GM23338 (cell line): ENCODE data around the gene SAMD4A. TPM values are rescaled to one million over a fixed set of nuclear protein-coding genes. Genes with fewer than 3 reads are reported as not detected.
A peak's percentile ranks its signal among the peaks of the same experiment; 100 is the strongest.

ENCODE experiments used
- ATAC-seq: fragments of 200-7000 bp; cut with Tn5 transposase; 3 replicates; pipeline ENCODE4 v1.9.1; 2020
- DNase-seq: peaks from one replicate; pipeline ENCODE4 v3.0.0-alpha.2; 2015; ENCODE audit warnings: low spot score
- H2AFZ ChIP-seq: fragments of 200-600 bp; sonication (generic); 2 replicates; pipeline ENCODE4 v1.8.0; 2016; ENCODE audit warnings: antibody characterized with exemption, mild to moderate bottlenecking, moderate library complexity
- H3F3A ChIP-seq: fragments of 200-600 bp; sonication (generic); replicated peaks from 2 replicates; pipeline ENCODE4 v1.8.0; 2017; ENCODE audit warnings: antibody characterized with exemption, mixed run types, low read depth
- H3K27ac ChIP-seq: fragments of 200-600 bp; sonication (generic); 2 replicates; pipeline ENCODE4 v1.6.1; 2016; ENCODE audit warnings: low read depth
- H3K27me3 ChIP-seq: fragments of 200-600 bp; sonication (generic); 2 replicates; pipeline ENCODE4 v1.8.0; 2016; ENCODE audit warnings: mild to moderate bottlenecking, mixed run types, moderate library complexity; ENCODE audit not compliant: insufficient read depth
- H3K36me3 ChIP-seq: fragments of 200-600 bp; sonication (generic); 2 replicates; pipeline ENCODE4 v1.8.0; 2016; ENCODE audit warnings: mild to moderate bottlenecking; ENCODE audit not compliant: insufficient read depth
- H3K4me1 ChIP-seq: fragments of 200-600 bp; sonication (generic); 2 replicates; pipeline ENCODE4 v1.8.0; 2016; ENCODE audit warnings: mild to moderate bottlenecking, moderate library complexity; ENCODE audit not compliant: insufficient read depth
- H3K4me2 ChIP-seq: fragments of 200-600 bp; sonication (generic); 2 replicates; pipeline ENCODE4 v1.7.1; 2017; ENCODE audit warnings: mixed run types
- H3K4me3 ChIP-seq: fragments of 200-600 bp; sonication (generic); 2 replicates; pipeline ENCODE4 v1.6.1; 2016; ENCODE audit warnings: mixed run types
- H3K79me2 ChIP-seq: fragments of 200-600 bp; sonication (generic); replicated peaks from 2 replicates; pipeline ENCODE4 v1.8.0; 2017; ENCODE audit warnings: mild to moderate bottlenecking; ENCODE audit not compliant: insufficient read depth
- H3K9me2 ChIP-seq: fragments of 200-600 bp; sonication (generic); 2 replicates; pipeline ENCODE4 v1.8.0; 2017; ENCODE audit not compliant: insufficient read depth
- H4K20me1 ChIP-seq: fragments of 200-600 bp; sonication (generic); replicated peaks from 2 replicates; pipeline ENCODE4 v1.8.0; 2017; ENCODE audit warnings: mild to moderate bottlenecking; ENCODE audit not compliant: insufficient read depth
- H3K27ac Mint-ChIP-seq: 2 replicates; pipeline ENCODE4 v1.8.0; 2020; ENCODE audit warnings: inconsistent platforms, mild to moderate bottlenecking, moderate library complexity, mixed read lengths
- H3K27me3 Mint-ChIP-seq: 3 replicates; pipeline ENCODE4 v1.8.0; 2022; ENCODE audit warnings: low read depth, mild to moderate bottlenecking, moderate library complexity, mixed read lengths, inconsistent platforms; ENCODE audit not compliant: insufficient read depth, poor library complexity
- H3K36me3 Mint-ChIP-seq: 3 replicates; pipeline ENCODE4 v1.8.0; 2021; ENCODE audit warnings: low read depth, mild to moderate bottlenecking, inconsistent platforms, moderate library complexity, mixed read lengths
- H3K4me1 Mint-ChIP-seq: 3 replicates; pipeline ENCODE4 v1.8.0; 2020; ENCODE audit warnings: mild to moderate bottlenecking, inconsistent platforms, mixed read lengths
- H3K4me3 Mint-ChIP-seq: 3 replicates; pipeline ENCODE4 v1.8.0; 2021; ENCODE audit warnings: moderate library complexity, mild to moderate bottlenecking, inconsistent platforms, mixed read lengths
- H3K9me3 Mint-ChIP-seq: 3 replicates; pipeline ENCODE4 v1.8.0; 2020; ENCODE audit warnings: moderate library complexity, mild to moderate bottlenecking, inconsistent platforms, mixed read lengths
- CTCF ChIP-seq, 2 experiments: fragments of 200-600 bp in 1 of 2; sonication (generic) in 1 of 2; conservative IDR thresholded peaks; 2 replicates each; pipeline versions ENCODE4 v1.5.1 to v1.6.1; 2016 to 2017; ENCODE audit warnings: antibody characterized with exemption in 2 of 2, low read depth in 2 of 2, mild to moderate bottlenecking in 2 of 2, moderate library complexity in 1 of 2
- EZH2 ChIP-seq: fragments of 200-600 bp; sonication (generic); IDR thresholded peaks from one replicate; pipeline ENCODE4 v1.8.0; 2017; ENCODE audit warnings: antibody characterized with exemption, mild to moderate bottlenecking, low read depth; ENCODE audit not compliant: unreplicated experiment
- ZNF114 ChIP-seq: fragments of 250-450 bp; sonication (Bioruptor Pico); IDR thresholded peaks from 2 replicates; pipeline ENCODE4 v1.5.0; 2020; ENCODE audit warnings: mild to moderate bottlenecking, moderate library complexity
- ZNF331 ChIP-seq: fragments of 250-450 bp; sonication (Bioruptor Pico); IDR thresholded peaks from 2 replicates; pipeline ENCODE4 v1.5.0; 2020; ENCODE audit warnings: low read depth, mild to moderate bottlenecking, moderate library complexity
- ZNF462 ChIP-seq: fragments of 250-450 bp; sonication (Bioruptor Pico); IDR thresholded peaks from 2 replicates; pipeline ENCODE4 v1.5.0; 2020; ENCODE audit warnings: mild to moderate bottlenecking, moderate library complexity
- polyA plus RNA-seq: library from polyadenylated mRNA; unstranded; fragments of >200 nt; fragmentation: Nextera tagmentation; extraction: Ambion mirVana; gene quantifications from 2 replicates; pipeline ENCODE4 v1.2.1, GENCODE V29; 2016
- total RNA-seq: library from RNA; depleted of rRNA; stranded (reverse); fragments of >200 nt; shearing (Covaris generic); gene quantifications from 2 replicates; pipeline ENCODE4 v1.2.3, GENCODE V29; 2014; rRNA removed

The SAMD4A gene
- total and polyA plus RNA-seq, 2 experiments from 2014 or later: 1.6 to 6.9 TPM

GRCh38 chr14:54840336-54840735 lies 273.4 kb downstream of the SAMD4A start (continued):
- TF ChIP-seq ZNF462 (no peak), EZH2 (no peak), ZNF114 (CRISPR knock-in tag) (no peak)

GRCh38 chr14:54840798-54841197 lies 273.9 kb downstream of the SAMD4A start:
- Mint-ChIP-seq H3K9me3 (no peaks in the 10 kb centered on the region; the same call in 2 of the 3 replicates), H3K4me1 (peaks cover 5% of the 10 kb centered on the region; the same call in 2 of the 3 replicates), H3K36me3 (peaks cover 6% of the 10 kb centered on the region; the same call in 1 of the 3 replicates), H3K27ac (no peak overlapping the region), H3K4me3 (no peak overlapping the region), H3K27me3 (peaks cover 8% of the 10 kb centered on the region)
- Histone ChIP-seq H3K36me3 (no peaks in the 10 kb centered on the region), H3K27ac (no peak overlapping the region), H3F3A (no peaks in the 10 kb centered on the region), H3K4me3 (no peak overlapping the region), H3K27me3 (no peaks in the 10 kb centered on the region), H3K9me2 (peaks cover 10% of the 10 kb centered on the region), H3K79me2 (no peaks in the 10 kb centered on the region), H3K4me2 (no peak overlapping the region), H3K4me1 (no peaks in the 10 kb centered on the region), H4K20me1 (no peaks in the 10 kb centered on the region), H2AFZ (no peak overlapping the region)
- ATAC-seq (no peak), DNase-seq (no peak)
- TF ChIP-seq ZNF331 (CRISPR knock-in tag) (no peak), CTCF (conservative IDR thresholded peaks at IDR 0.05; ENCODE audit: low read depth in 2 of 2) (peak in 1 of 2 experiments; percentile 56; a peak in 2 of 4 replicates)

Other genes with a start within 250 kb of the SAMD4A start
- gene CDKN3, start 170.1 kb upstream of the SAMD4A start, total RNA-seq: 36.3 and 61.7 TPM in 2 replicates
- gene CDKN3, start 170.1 kb upstream of the SAMD4A start, polyA plus RNA-seq: 86.8 and 97.4 TPM in 2 replicates
- 172 and 197 TPM in 2 replicates for gene CNIH1, start 125.8 kb upstream of the SAMD4A start, total RNA-seq
- 135 and 141 TPM in 2 replicates for gene CNIH1, start 125.8 kb upstream of the SAMD4A start, polyA plus RNA-seq
- 88.3 and 94.3 TPM in 2 replicates for gene GMFB, start 78.1 kb upstream of the SAMD4A start, total RNA-seq
- 44.4 and 56.5 TPM in 2 replicates for gene GMFB, start 78.1 kb upstream of the SAMD4A start, polyA plus RNA-seq
- 18.8 and 20.7 TPM in 2 replicates for gene CGRRF1, start 57.2 kb upstream of the SAMD4A start, total RNA-seq
- 23.0 and 28.3 TPM in 2 replicates for gene CGRRF1, start 57.2 kb upstream of the SAMD4A start, polyA plus RNA-seq